RWPE1 (cell line): ENCODE measurements around the gene TRRAP.

Experiments
- CTCF ChIA-PET: fragments of 350-600 bp; sonication (Branson Sonifier 250); formaldehyde crosslinking; extraction: SDS; loops from one replicate; lab custom pipeline; 2021; lab: Yijun Ruan, JAX
- POLR2A ChIA-PET: fragments of 400-600 bp; formaldehyde crosslinking; extraction: SDS; loops from one replicate; lab custom pipeline; 2020; ENCODE audit warnings: antibody characterized with exemption; ENCODE audit not compliant: low non-redundant PET; lab: Yijun Ruan, JAX
- DNase-seq: peaks from one replicate; pipeline ENCODE4 v3.0.0; 2012; ENCODE audit warnings: low spot score
- H3K27ac ChIP-seq: fragments of 450-650 bp; 2 replicates; pipeline ENCODE4 v1.5.1; 2017
- CTCF ChIP-seq: fragments of 450-650 bp; conservative IDR thresholded peaks from 2 replicates; pipeline ENCODE4 v1.5.1; 2017; ENCODE audit warnings: low read depth, mild to moderate bottlenecking

Gene TRRAP

GRCh38 chr7:99013266-99014112 is 135.2 kb downstream of the TRRAP start:
- CTCF ChIA-PET, result interaction anchor here (0.6 kb wide), 1 partner anchor 23 kb away, joined by 7 read pairs; no protein-coding TSS in a partner anchor

GRCh38 chr7:99014113-99014985 is 136.0 kb downstream of the TRRAP start:
- no peak for TF ChIP-seq CTCF

More at GRCh38 chr7:99013266-99014112, 135.2 kb downstream of the TRRAP start:
- no peak for TF ChIP-seq CTCF
- no peak for DNase-seq
- POLR2A ChIA-PET, result no interaction called here
- no peak overlapping the region for H3K27ac ChIP-seq

GRCh38 chr7:99016196-99016595 is 137.9 kb downstream of the TRRAP start:
- CTCF ChIA-PET, result no interaction called here
- POLR2A ChIA-PET, result no interaction called here
- H3K27ac ChIP-seq, result no peak overlapping the region
- DNase-seq, result no peak
- no peak for TF ChIP-seq CTCF

More at GRCh38 chr7:99014113-99014985, 136.0 kb downstream of the TRRAP start:
- CTCF ChIA-PET, result interaction anchor here (0.6 kb wide), 2 partner anchors 22 to 276 kb away, joined by 6 to 7 read pairs; no protein-coding TSS in a partner anchor
- no peak overlapping the region; the same call in 1 of the 2 replicates for H3K27ac ChIP-seq
- no peak for DNase-seq
- POLR2A ChIA-PET, result no interaction called here

- POLR2A ChIA-PET, result no interaction called here
- no peak for TF ChIP-seq CTCF
- H3K27ac ChIP-seq, result no peak overlapping the region
- DNase-seq, result no peak
- CTCF ChIA-PET, result interaction anchor here (1.0 kb wide), 1 partner anchor 56 kb away, joined by 8 read pairs; no protein-coding TSS in a partner anchor
Measured at GRCh38 chr7:99019523-99020412, 141.4 kb downstream of the TRRAP start.

- no peak for TF ChIP-seq CTCF
- no peak for DNase-seq
- ChIA-PET CTCF (no interaction called here), POLR2A (no interaction called here)
- H3K27ac ChIP-seq, result no peak overlapping the region
Measured at GRCh38 chr7:99020413-99020715, 142.0 kb downstream of the TRRAP start.
